GM21360 (cell line): ENCODE results near the gene KCNA10.
"Not testable (repeated sequence)": the region's sequence is repeated elsewhere in the genome, so short reads cannot be mapped to it uniquely, and the experiment has no call there.

Source experiments
- ATAC-seq: cut with Tn5 transposase; IDR thresholded peaks from one replicate; pipeline ENCODE4 v1.9.1; 2021; ENCODE audit warnings: mild to moderate bottlenecking, moderate library complexity; ENCODE audit not compliant: unreplicated experiment

KCNA10 gene

GRCh38 chr1:110538075-110538474 is 19.1 kb upstream of the KCNA10 start:
- ATAC-seq, result no peak

DNA sequence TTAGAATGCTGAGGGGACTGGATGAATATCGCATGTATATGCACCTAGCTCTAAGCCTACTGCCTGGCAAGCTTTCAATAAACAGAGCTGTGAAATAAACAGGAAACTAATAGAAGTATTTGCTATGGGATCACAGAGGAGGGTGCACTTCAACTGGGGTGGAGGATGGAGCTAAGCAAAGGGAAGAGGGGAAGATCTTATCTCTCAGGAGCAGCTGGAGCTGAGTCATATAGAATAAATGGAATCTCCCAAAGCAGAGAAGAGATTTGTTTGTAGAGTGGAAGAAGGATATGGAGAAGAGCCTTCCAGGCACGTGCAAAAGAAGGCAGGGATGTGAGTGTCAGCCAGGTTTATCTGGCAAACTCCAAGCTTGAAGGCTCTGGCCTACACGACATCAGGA is 17.0 kb upstream of the KCNA10 start:
- no peak for ATAC-seq

- ATAC-seq, result no peak
Measured at GRCh38 chr1:110533230-110533629, 14.3 kb upstream of the KCNA10 start.

DNA sequence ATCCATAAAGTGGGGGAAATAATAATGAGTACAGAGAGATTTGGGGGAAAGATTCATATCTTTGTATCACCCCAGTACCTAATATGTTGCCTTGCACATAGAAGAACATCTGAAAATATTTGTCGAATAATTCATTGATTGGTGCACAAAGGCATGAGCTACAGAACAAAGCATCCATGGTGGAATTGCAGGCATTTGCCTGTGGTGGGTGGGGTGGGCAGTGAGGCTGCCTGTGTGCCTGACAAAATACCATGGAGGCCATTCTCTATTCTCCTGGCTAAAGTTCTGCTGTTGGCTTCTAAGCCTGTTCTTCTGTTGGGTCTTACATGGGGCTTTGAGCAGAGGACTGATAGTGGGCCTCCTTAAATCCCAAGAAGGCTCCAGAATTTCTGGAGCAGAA is 10.0 kb upstream of the KCNA10 start:
- no peak for ATAC-seq

DNA sequence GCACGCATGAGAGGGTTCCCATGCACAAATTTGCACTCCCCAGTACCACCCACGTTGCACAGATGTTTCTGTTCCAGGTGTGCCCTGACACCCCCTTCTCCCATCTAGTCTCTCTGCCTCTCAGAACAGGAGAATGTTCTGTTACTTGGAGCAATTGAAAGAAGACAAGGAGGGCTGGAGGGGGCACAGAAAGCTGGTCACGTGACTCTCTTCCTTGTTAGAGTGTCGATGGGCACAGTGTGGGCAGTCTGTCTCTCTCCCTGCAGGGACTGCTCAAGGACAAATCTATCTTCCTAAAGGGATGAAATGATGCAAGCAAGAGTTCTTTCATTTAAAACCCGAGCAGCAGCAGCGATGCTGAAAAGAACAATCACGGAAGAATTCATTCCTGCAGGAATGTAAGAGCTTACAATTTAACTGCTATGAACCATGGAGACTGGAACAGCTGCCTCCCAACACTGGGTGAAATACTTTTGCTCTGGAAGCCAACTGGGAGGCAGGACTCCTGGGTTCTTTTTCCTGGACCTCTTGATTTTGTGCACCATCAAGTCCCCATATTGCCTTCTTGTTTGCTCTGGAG is 7.3 kb upstream of the KCNA10 start:
- no peak for ATAC-seq

DNA sequence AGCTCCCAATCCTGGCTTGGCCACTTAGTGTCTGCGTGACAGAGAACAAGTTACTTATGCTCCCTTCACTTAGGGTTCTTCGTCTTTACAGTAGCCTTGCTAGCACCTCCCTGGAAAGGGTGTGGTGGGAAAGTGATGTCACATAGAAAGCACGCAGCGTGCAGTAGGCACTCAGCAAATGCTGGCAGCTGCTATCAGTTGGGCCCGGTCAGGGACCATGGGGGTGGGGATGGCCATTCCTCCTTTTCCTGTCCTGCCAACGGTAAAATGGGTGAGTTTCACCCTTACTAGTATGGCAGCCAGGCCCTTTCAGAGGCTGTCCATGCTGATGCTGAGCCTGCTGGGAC is 6.2 kb upstream of the KCNA10 start:
- ATAC-seq, result no peak

DNA sequence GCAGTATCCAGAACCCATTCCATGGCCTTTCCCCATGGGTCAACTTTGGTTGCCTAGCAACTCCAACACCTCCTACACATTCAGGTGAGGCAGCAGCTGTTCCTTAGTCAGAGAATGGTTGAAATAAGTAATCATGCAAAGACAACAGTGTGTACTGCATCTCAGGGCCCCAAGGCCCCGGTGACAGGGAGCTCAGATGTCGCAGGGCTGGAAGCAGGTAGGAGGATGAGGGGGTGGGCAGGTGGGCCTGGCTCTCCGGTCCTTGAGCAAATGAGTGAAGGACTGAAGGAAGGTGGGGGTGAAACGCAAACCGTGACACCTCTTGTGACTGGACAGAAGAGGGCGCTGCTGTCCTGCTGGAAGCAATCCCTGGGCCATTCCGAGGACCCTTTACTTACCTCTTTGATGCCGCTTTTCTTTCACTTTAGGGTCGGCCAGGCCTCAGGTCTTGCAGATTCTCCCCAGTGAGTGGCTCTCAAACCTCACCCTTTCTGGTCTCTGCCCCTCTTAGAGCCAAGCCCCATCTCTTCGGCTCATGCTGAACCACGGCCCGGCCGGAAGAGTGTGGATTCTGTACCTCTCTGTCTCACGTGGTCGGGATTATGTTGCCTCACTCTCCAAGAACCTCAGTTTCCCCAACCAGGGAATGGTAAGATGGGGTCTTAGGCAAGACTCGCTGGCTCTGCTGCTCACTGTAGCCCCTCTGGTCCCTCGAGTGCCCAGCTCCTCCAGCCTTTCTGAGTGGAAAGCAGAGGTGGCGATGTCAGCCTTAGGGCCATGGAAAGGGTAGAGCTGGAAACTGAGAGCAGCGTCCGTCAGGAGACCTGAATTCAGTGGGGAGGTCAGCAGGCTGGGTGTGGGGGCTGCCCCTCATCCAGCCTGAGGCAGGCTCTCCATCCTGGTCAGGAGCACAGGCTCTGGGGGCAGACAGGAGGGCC is 5.6 kb upstream of the KCNA10 start:
- no peak for ATAC-seq

DNA sequence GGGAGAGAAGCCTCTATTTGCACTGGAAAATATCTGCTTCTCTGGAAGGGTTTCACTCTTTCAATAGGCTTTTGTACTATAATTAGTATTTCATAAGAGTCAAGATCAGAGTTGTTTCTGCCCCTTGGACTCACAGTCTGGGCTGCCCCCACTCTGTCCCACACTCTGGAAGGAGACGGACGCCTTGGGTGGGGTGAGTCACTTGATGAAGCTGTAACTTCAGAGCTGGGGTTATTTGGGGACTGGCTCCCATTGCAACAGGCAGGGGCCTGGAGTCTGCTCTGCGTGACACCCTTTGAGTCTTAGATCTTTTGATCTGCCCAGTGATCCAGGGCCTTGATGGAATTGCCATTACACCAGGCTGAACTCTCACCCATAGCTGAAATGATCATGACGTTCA is 4.0 kb upstream of the KCNA10 start:
- no peak for ATAC-seq

DNA sequence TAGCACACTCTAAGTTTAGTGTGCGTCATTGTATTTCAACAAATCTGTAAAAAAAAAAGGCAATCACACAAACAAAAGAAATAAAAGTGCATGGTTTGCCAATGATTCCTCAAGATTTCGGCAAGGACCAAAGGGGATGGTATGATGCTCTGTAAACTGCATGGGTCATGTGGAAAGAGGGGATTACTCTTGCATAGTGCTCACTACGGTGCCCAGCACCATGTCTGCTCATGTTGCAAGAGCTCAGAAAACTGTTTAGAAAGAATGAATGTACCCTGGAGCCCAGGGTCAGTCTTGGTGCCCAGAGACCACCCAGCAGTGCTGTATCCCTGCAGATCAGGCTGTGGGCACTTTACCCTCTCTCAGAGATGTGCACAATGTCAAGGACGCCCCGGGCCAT is 3.6 kb upstream of the KCNA10 start:
- no peak for ATAC-seq

- no peak for ATAC-seq
Measured at GRCh38 chr1:110520827-110521226, 1.9 kb upstream of the KCNA10 start.

DNA sequence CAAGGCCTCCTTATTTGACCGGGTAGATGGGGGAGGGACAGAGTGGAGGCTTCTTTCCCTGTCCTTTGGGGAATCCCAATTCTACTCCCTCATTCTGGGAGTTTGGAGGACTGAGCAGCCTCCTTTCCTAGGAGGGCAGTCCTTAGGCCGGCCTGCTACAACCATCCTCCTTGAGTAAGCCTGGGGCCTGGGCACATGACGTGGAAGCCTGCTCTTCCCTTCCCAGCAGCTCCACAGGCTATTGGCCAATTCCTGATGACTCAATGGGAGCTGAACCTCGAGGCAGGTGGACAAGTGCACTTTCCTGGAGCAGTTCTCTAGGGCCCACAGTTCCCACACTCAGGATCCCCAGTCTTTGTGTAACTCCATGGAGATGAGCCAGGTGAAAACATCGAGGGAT is 3.1 kb downstream of the KCNA10 start:
- no peak for ATAC-seq

GRCh38 chr1:110515041-110515440 is 3.9 kb downstream of the KCNA10 start:
- no peak for ATAC-seq

- ATAC-seq, result no peak
Measured at GRCh38 chr1:110513511-110513910, 5.5 kb downstream of the KCNA10 start.

DNA sequence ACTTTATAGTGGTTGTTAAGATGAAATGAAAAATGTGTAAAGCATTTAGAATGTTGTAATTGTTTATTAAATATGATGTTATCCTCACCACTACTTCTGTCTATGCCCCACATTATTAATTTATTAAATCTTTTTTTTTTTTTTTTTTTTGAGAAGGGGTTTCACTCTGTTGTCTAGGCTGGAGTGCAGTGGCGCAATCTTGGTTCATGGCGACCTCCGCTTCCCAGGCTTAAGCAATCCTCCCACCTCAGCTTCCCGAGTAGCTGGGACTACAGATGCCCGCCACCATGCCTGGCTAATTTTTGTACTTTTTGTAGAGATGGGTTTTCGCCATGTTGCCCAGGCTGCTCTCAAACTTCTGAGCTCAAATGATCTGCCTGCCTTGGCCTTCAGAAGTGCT is 7.5 kb downstream of the KCNA10 start:
- no peak for ATAC-seq

DNA sequence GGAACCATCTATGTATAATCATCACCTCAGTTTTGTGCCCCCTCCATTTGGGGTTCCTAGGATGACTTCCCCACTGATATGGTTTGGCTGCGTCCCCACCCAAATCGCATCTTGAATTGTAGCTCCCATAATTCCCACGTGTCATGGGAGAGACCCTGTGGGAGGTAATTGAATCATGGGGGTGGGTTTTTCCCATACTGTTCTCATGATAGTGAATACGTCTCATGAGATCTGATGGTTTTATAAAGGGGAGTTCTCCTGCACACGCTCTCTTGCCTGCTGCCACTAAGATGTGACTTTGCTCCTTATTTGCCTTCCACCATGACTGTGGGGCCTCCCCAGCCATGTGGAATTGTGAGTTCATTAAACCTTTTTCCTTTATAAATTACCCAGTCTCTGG is 8.1 kb downstream of the KCNA10 start:
- ATAC-seq, result not testable (repeated sequence)

DNA sequence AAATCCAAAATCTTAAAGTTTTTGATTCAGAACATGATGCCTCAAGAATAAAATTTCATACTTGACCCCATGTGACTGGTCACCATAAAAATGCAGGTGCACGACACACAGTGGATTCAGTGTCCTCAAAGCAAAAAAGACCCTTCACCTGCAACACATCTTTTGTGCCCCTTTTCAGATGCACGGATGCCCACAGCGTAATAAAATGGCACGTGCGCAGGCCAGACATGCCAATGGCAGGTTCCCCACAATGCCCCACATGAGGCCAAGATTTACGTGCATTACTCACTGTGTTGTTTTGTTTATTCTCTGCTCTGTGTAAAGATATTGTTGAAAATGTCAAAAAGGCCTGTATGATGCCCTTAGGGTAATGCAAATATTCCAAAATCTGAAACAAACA is 9.3 kb downstream of the KCNA10 start:
- ATAC-seq, result no peak

GRCh38 chr1:110508028-110508940 is 10.7 kb downstream of the KCNA10 start:
- no peak for ATAC-seq

DNA sequence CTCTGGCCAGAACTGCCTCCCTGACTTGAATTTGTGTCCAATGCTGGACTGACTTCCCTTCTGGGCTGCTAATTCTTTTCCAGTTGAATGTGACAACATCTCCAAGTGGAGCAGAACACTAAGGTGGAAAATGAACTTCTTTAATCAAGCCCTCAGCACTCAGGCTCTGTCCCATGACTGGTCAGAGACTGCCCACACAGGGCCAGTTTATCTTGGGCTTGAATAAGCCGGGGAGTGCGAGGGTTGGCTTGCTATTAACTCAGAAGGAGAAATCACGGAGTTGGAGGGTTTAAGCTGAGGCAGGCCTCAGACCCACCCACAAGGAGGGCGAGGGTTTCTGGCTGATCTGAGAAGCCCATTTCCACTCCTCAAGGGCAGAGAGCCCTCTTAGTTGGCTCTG is 12.4 kb downstream of the KCNA10 start:
- ATAC-seq, result no peak

DNA sequence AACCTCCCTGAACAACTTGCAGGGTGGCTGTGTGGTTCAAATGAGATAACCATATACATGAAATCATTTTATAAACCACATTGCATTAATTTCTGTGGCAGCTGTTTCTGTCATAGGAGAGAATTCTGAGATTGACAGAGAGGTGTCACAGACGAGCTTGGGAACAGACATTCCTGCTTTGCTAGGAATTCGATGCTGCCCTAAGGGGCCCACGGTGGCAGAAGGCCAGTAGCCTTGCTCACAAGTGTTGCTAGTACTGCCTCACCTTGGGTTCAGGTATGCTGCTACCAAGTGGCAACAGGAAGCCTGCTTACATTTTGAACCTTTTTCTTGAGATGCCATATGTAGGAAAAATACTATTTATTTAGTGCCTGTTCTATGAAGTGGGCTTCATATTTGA is 13.4 kb downstream of the KCNA10 start:
- no peak for ATAC-seq

- no peak for ATAC-seq
Measured at GRCh38 chr1:110504226-110504625, 14.7 kb downstream of the KCNA10 start.

GRCh38 chr1:110503471-110503870 is 15.5 kb downstream of the KCNA10 start:
- no peak for ATAC-seq
